HG02571 (cell line): ENCODE measurements around the gene GSDMA.

Experiments used
- ATAC-seq: cut with Tn5 transposase; IDR thresholded peaks from one replicate; pipeline ENCODE4 v1.9.1; 2021; ENCODE audit warnings: mild to moderate bottlenecking, moderate library complexity; ENCODE audit not compliant: unreplicated experiment

GSDMA gene

DNA sequence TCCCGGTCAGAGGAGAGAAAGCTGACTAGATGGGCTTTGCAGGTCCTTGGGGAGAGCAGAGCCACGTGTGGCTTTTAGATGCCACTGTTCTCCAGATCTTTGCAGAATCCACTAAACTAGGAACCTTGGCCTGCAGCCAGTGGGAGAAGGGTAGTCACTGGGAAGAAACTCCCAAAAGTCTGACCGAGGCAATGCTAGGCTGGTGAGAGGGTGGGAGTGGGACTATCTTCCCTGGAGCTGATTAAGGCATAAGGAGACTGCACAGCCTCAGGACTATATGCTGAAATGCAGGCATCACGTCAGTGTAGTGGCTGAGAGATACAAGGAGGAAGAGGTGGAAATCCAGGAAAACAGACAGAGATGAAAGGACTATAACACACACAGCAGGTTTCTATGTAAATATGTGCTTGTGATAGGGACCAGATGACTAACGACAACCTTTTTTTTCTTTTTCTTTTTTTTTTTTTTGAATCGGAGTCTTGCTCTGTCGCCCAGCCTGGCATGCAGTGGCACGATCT lies 2.2 kb upstream of the GSDMA start:
- ATAC-seq, result no peak

DNA sequence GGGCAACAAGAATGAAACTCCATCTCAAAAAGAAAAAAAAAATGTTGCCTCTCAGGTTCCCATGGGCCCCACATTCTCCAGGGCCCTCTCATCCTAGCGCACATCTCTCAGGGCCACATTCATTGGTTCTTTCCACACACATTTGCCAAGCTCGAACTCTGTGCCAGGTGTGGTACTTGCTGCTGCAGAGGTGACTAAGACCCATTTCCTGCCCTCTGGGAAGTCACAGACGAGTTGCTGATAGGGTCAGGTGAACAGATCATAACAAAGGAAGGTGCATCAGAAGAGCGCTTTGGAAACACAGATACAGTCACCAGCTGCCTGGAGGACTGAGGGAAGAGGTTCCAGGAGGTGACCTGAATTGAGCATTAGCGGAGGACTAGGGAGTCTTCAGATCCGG lies 1.0 kb downstream of the GSDMA start:
- ATAC-seq, result no peak

DNA sequence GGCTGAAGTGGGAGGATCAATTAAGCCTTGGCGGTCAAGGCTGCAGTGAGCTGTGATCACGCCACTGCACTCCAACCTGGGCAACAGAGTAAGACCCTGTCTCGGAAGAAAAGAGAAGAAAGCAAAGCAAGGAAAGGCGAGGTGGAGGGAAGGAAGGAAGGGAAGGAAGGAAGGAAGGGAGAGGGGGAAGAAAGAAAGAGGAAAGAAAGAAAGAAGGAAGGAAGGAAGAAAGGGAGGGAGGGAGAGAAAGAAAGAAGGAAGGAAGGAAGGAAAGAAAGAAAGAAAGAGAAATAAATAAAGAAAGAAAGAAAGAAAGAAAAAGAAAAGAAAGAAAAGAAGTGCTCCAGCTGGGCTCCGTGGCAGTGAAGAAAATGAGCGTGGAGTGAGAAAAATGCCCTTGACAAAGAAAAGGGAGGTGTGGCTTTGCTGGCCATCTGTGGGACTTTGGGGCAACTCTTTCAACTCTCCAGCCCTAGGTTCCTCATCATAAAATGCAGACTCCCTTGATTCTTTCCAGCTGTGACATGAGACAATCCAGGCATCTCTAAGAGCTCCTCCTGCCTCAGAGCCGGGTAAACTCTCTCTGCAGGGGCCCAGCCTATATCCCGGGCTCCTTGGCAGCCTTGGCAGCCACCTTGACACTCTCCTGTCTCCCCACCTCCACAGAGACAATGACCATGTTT lies 2.4 kb downstream of the GSDMA start:
- no peak for ATAC-seq

DNA sequence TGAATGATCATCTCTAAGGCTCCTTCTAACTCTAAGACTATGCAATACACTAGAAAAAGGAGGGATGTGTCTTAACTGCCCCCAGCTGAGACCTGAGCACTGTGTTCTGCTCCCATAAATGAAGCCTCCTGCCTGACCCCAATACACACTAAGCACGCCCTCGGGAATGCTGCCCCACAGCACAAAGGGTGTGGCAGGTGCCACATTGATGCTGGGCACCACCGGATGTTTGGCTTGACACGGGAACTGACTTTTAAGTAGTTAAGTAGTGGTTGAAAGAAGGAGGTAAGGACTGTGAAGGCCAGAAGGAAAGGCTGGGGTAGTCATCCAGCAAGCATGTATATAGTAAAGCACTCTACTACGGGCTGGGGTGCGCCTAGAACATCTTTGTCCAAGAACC lies 4.0 kb downstream of the GSDMA start:
- no peak for ATAC-seq

DNA sequence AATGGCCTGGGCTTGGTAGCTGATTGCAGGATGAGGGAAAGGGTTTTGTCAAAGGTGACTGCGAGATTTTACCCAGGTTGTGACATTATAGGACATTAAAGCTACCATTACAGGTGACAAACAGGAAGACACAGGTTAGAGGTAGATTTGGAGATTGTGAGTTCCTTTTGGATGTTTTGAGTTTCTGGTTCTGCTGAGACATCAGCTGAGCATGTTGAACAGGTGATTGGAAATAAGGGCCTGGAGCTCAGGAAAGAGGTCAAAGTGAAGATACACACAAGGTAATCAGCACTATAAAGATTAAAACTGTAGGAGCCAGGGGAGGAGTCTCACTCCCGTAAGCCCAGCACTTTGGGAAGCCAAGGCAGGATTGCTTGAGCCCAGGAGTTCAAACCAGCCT lies 6.0 kb downstream of the GSDMA start:
- ATAC-seq, result no peak

DNA sequence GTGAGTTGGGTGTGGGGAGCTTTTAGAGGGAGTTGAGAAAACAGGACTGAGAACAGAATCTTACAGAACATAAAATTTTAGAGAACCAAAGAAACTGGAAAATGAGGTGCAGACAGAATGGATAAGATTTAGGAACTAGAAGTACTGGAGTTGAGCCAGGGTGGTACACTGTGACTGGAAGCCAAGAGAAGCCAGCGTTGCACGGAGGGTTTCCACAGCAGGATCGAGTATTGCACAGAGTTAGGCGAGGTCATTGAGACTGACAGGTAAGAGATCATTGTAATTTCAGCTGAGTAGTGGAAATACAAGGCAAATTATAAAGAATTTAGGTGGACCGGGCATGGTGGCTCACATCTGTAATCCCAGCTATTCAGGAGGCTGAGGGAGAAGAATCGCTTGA lies 6.6 kb downstream of the GSDMA start:
- no peak for ATAC-seq

DNA sequence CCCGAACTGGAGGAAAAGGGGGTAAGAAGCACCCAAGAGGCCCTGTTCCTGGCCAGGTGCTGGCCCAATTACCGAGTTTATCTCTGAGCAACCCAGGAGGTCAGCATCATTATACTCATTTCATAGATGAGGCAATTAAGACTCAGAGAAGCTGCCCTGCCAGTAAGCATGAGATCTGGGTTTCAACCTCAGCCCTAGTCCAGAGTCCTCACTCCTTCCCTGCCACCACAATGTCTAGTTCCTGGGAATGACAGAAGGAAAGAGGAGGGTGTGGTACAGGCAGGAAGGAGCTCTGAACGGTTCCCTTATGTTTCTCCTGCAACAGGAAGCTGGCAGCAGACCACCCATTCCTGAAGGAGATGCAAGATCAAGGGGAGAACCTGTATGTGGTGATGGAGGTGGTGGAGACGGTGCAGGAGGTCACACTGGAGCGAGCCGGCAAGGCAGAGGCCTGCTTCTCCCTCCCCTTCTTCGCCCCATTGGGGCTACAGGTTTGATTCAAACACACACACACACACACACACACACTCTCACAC lies 7.4 kb downstream of the GSDMA start:
- ATAC-seq, result no peak

DNA sequence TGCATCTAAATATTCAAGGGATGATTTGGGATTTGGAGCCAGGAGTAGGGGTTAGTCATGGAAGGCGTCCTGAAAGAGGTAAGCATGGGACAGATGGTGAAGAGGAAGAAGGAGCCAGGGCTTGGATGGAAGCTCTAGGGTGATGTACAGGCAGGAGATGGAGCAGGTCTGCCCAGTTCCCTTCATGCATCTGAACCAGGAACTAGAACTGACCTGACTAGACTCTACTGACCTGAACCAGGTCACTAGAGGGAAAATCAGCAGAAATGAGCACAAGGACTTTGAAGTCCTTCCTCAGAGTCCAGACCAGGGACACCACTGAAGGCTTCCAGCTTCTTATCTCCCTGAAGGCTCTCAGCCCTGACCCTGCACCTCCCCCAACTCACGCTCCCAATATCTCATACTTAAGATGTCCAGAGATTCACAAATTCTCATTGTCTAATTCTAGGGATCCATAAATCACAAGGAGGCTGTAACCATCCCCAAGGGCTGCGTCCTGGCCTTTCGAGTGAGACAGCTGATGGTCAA lies 8.3 kb downstream of the GSDMA start:
- ATAC-seq, result no peak

DNA sequence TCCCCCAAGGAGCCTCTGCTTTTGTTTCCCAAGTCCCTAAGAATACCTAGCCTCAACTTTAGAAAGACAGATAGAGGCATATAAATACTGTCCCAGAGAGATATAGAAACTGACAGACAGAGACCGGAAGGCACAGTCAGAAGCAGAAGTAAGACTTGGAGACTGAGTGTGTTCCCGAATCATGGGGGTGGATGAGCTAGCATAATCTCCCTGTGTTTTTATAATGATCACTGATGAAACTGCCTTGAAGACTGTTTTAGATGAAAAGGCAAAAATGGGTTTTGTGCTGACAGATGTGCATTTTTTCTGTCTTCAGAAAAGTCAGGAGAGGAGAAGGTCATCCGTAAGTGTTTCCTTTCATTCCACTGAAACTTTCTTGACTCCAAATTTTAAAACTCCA lies 9.5 kb downstream of the GSDMA start:
- ATAC-seq, result no peak

DNA sequence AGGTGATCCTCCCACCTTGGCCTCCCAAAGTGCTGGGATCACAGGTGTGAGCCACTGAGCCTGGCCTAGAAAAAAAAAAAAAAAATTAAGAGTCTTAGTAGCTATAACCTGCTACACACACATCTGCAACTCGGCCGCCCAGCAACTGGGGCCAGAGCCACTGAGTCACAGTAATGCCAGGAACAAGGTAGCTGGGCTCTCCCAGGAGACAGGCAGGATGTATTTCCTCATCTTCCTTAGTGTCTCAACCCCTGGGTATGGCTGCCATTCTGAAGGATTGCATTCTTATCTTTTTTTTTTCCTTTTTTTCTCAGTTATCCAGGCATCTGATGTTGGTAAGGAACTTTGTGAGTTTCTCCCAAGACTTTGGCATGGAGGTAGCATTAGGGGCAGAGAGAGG lies 10.7 kb downstream of the GSDMA start:
- ATAC-seq, result no peak

DNA sequence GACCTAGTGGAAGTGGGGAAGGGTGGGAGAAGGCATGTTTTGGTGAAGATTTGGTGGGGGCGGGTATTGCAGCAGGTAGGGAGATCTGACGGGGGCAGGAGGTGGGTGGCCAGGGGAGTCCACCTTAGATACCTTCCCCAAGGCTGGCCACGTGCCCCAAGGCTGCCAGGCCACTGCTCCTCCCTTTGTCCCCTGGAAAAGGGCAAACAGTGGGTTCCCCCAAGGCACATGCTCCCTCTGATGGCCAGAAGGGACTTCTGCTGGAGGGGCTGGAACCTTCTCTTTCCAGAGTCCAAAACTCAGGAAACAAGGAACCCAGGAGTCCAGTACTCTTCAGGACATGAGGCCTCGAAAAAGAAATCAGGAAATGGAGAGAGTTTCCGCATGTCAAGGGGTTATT lies 11.6 kb downstream of the GSDMA start:
- no peak for ATAC-seq

DNA sequence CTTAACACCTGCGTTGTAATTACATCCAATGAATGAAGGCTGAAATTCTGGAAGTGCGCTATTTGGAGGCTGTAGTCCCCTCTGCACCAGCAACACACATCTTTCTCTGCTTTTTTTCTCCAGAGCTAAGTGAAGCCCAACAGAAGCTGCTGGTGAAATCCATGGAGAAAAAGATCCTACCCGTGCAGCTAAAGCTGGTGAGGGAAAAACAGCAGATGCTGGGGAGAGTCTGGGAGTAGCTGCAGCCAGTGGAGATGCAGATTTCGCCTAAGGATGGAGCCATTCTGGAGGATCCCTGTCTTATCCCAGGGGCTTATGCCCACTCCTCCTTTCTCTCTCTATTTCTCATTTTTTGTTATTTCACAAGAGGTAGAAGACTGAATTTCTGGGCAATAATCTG lies 13.0 kb downstream of the GSDMA start:
- no peak for ATAC-seq

DNA sequence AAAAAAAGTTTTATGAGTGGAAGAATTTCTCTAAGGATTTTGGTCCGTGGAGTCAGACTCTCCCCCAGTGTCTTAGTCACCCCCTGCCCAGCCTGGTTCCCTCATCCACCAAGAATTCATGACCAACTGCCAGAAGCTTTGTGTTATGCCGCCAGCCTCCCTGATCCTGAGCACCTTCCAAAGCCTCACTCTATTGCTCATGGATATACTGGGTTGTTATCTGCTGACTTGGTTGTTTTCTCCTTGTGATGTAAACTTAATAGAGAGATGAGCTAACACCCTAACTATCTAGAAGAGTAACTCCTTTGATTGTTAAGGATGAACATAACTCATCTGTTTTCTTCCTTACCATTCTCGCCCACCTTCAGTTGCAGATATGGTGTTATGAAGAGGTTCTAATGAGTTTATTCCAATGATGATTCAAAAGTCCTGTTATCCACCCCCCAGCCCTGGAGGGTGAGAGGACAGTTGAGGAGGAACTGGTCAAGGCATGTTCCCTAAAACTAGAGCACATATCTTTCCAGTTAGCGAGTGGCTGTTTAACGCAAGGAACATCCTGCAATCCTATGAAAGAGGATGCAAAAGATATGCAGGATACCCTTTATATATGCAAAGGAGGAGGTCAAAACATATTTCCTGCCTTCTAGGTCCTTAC lies 16.3 kb downstream of the GSDMA start:
- no peak for ATAC-seq

DNA sequence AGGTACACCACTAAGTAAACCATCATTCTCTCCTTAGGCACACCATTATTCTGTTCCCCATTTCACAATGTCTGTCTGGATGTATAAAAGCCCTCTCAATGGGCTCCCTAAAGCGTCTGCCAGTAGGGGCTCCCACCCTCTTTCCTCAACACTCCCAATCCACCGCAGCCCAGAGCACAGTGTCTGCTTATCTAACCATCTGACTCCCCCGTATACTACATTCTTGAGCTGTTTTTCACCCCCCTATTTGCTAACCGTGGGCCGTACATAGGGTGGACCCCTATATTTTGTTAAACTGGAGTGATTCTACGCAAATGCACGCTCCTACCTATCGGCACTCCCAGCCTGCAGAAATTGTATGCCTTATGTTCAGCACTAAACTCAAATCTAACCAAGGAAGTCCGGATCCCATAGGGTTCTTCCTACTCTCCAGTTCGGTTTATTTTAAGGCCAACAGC lies 17.1 kb downstream of the GSDMA start:
- ATAC-seq, result peak; percentile 6

DNA sequence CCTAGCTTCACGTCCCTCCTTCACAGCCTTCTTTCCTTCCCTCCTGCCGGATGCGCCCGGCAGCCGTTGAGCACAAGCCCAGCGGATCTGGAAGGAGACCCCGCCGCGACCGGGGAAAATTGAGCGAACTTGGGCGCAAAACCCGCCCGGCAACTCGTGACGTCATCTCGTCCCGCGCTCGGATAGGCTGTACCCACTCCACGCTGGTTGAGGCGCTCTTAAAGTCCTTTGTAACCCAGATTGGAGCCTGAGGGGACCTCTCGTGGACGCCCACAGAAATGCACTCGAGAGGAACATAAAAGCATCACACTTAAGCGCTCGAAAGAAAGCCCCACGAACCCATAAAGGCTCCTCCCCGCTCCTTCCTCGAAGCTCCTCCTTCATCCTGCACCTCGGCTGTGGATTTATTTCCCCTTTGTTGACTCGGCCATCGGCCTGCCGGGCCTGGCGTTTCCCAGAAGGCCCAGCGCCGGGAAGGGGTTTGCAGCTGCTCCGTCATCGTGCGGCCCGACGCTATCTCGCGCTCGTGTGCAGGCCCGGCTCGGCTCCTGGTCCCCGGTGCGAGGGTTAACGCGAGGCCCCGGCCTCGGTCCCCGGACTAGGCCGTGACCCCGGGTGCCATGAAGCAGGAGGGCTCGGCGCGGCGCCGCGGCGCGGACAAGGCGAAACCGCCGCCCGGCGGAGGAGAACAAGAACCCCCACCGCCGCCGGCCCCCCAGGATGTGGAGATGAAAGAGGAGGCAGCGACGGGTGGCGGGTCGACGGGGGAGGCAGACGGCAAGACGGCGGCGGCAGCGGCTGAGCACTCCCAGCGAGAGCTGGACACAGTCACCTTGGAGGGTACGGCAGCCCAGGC lies 17.8 kb downstream of the GSDMA start, which contains the start of gene PSMD3:
Gene PSMD3, plus strand, starts transcription at position 457 of the 856 bp plus-strand sequence. Its CDS starts 164 bp downstream, at position 621.
- ATAC-seq, result peak; percentile 88

DNA sequence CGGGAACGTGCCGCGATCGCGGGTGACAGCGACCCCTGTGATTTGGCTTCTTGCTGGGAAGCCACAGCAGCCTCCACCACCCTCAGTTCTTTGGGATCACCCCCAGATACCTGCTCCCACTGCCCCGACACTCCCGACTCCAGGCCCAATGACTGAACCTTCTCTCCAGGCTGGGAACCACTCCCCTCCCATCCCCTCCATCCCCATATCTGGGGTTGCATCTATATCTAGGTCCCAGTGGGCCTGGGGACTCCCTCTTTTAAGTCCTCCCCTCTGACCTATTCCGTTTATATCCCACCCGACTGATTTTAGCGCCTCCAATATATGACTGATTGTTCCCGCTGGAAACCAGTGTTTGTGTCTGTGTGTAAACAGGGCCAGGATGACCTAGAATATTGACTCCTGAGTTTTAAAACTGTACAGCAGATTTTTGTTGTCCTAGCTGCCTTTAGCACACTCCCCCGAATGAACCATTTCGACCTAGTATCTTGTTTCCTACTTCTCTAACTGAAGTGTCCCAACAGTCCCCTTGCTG lies 18.5 kb downstream of the GSDMA start:
- no peak for ATAC-seq

DNA sequence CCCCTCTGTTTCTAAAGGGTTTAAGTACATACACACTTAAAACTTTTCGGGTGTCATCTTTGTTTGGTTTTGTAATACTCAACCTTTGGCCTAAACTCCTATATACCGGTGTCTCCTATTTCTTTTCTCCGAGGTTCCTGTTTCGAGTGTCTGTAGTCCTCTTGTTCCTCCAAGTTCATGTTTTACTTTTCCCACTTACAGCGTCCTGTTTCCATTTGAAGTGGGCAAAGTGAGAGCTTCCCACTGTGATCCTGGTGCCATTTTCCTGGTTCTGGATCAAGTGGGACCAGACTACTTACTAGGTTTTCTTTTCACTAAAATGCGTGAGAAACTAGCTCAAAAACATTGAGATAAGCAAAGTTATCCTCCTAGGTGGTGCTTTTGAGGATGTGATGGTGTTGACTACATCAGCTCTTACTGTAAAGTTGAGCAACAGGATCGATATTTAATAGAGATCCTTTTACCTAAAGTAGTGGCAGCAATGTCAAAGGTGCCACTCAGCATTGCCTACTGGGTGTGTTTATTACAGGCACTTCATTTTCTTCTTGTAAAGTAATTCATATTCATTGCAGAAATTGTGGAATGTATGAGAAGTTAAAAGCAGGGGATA lies 19.1 kb downstream of the GSDMA start:
- ATAC-seq, result no peak

DNA sequence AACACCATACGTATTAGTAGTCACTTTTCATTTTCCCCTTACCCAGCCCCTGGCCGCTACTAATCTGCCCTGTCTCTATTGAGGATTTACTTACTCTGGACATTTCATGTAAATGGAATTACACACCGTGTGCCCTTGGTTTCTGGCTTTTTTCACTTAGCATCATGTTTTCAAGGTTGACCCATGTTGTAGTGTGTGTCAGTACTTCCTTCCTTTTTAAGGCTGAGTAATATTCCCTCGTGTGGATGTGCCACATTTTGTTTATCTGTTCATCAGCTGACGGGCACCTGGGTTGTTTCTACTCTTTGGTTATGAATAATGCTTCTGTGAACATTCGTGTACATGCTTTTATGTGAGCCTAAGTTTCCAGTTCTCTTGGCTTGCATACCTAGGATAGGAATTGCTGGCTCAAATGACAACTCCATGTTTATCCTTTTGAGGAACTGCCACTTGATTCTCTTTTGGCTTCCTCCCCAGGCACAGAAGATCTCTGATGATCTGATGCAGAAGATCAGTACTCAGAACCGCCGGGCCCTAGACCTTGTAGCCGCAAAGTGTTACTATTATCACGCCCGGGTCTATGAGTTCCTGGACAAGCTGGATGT lies 25.5 kb downstream of the GSDMA start:
- no peak for ATAC-seq

DNA sequence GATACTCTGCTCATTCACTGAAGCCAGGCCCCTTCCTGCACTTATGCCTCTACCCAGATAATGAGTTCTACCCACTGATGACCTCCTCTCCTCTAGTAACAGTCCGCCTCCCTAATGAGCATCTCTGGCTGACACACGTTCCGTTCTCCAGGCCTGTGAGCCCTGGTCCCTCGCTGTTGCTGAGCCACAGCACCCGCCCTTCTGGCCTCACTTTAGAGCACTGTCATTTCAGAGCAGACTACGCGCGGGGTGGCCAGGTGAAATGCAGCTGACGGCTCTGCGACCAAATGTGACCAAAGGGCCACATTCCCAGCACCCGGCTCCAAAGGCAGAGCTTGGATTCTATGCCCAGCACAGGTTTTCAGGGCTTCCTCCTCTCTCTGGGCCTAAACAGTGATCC lies 31.6 kb downstream of the GSDMA start:
- ATAC-seq, result no peak

DNA sequence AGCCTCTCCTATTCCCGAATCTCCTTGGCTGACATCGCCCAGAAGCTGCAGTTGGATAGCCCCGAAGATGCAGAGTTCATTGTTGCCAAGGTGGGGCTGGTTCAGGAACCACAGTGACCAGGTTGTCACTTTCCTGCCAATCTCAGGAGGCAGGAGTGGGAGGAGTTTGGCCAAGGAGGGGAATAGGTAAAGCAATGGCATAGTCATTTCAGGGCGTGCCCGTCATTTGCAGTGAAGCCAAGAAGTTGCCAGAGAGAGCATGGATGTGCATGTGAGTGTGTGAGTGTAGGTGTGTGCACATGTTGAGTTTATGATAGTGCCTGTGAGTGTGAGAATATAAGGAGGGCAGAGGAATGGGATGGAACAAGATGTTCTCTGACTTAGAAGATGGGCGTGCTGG lies 32.6 kb downstream of the GSDMA start:
- ATAC-seq, result no peak
